T-helper 9 cell (primary cell): ENCODE measurements around the gene WRNIP1.

Experiments
- DNase-seq: peaks from one replicate; pipeline ENCODE4 v3.0.0-alpha.2; 2020

WRNIP1 gene

GRCh38 chr6:2810092-2810671 lies 45.0 kb downstream of the WRNIP1 start:
- DNase-seq: no peak

GRCh38 chr6:2812695-2813094 lies 47.5 kb downstream of the WRNIP1 start:
- DNase-seq: no peak

- DNase-seq: no peak
Observed at GRCh38 chr6:2816158-2816557, 51.0 kb downstream of the WRNIP1 start.

GRCh38 chr6:2817903-2818443 lies 52.8 kb downstream of the WRNIP1 start:
- no peak for DNase-seq

GRCh38 chr6:2818593-2818992 lies 53.4 kb downstream of the WRNIP1 start:
- no peak for DNase-seq

GRCh38 chr6:2819115-2819514 lies 53.9 kb downstream of the WRNIP1 start:
- no peak for DNase-seq

GRCh38 chr6:2819978-2820377 lies 54.8 kb downstream of the WRNIP1 start:
- DNase-seq: no peak

GRCh38 chr6:2820415-2820814 lies 55.2 kb downstream of the WRNIP1 start:
- no peak for DNase-seq

- no peak for DNase-seq
Observed at GRCh38 chr6:2821554-2821953, 56.4 kb downstream of the WRNIP1 start.

GRCh38 chr6:2823104-2823850 lies 58.1 kb downstream of the WRNIP1 start:
- DNase-seq: no peak

GRCh38 chr6:2826131-2826530 lies 60.9 kb downstream of the WRNIP1 start:
- no peak for DNase-seq

- DNase-seq: no peak
Observed at GRCh38 chr6:2827142-2827541, 61.9 kb downstream of the WRNIP1 start.

- no peak for DNase-seq
Observed at GRCh38 chr6:2828629-2829028, 63.4 kb downstream of the WRNIP1 start.

GRCh38 chr6:2829253-2829652 lies 64.1 kb downstream of the WRNIP1 start:
- DNase-seq: no peak

- DNase-seq: no peak
Observed at GRCh38 chr6:2830183-2830582, 65.0 kb downstream of the WRNIP1 start.

GRCh38 chr6:2831392-2831791 lies 66.2 kb downstream of the WRNIP1 start:
- DNase-seq: no peak

- no peak for DNase-seq
Observed at GRCh38 chr6:2834262-2834661, 69.1 kb downstream of the WRNIP1 start.
